IMR-90 (cell line): ENCODE results near the gene ADAMTS8. TPM values are rescaled to one million over a fixed set of nuclear protein-coding genes. Genes with fewer than 3 reads are reported as not detected.
A peak's percentile ranks its signal among the peaks of the same experiment; 100 is the strongest.

Experiments
- ATAC-seq: fragments of 200-7000 bp; cut with Tn5 transposase; 2 replicates; pipeline ENCODE4 v1.9.1; 2020; ENCODE audit warnings: low read depth, mild to moderate bottlenecking, moderate library complexity
- BruUV-seq: library from RNA; stranded (reverse); fragments of 400-500 nt; replicated peaks from 2 replicates; lab custom pipeline; 2021; lab: Mats Ljungman, UMichigan
- CTCF ChIA-PET: fragments of 300-600 bp; formaldehyde crosslinking; extraction: SDS; loops from one replicate; lab custom pipeline; 2021; ENCODE audit warnings: antibody characterized with exemption; lab: Yijun Ruan, JAX
- POLR2A ChIA-PET: fragments of 300-600 bp; sonication (Branson Sonifier 250); formaldehyde crosslinking; loops from one replicate; lab custom pipeline; 2022; ENCODE audit warnings: antibody characterized with exemption; ENCODE audit not compliant: unreplicated experiment; lab: Charles Lee
- DNase-seq: peaks from one replicate; pipeline ENCODE4 v3.0.0; 2013
- H2AFZ ChIP-seq: replicated peaks from 2 replicates; pipeline ENCODE3; 2013; ENCODE audit warnings: low read length, mild to moderate bottlenecking; ENCODE audit not compliant: poor library complexity
- H2AK5ac ChIP-seq: 2 replicates; pipeline ENCODE4 v1.6.1; 2013; ENCODE audit warnings: low read depth, low read length, inconsistent platforms
- H2AK9ac ChIP-seq: replicated peaks from 2 replicates; pipeline ENCODE3; 2013; ENCODE audit warnings: mild to moderate bottlenecking, low read depth, low read length, moderate library complexity; ENCODE audit not compliant: poor library complexity
- H2BK120ac ChIP-seq: 2 replicates; pipeline ENCODE4 v1.6.1; 2013; ENCODE audit warnings: low read depth, low read length, inconsistent platforms
- H2BK15ac ChIP-seq: 3 replicates; pipeline ENCODE4 v1.6.1; 2013; ENCODE audit warnings: low read depth, low read length, inconsistent platforms
- H2BK20ac ChIP-seq: 2 replicates; pipeline ENCODE4 v1.6.1; 2013; ENCODE audit warnings: low read depth, mild to moderate bottlenecking, inconsistent platforms, low read length, moderate library complexity
- H2BK5ac ChIP-seq: 2 replicates; pipeline ENCODE4 v1.6.1; 2013; ENCODE audit warnings: mild to moderate bottlenecking, low read depth, low read length, inconsistent platforms; ENCODE audit not compliant: poor library complexity, severe bottlenecking
- H3K14ac ChIP-seq: replicated peaks from 2 replicates; pipeline ENCODE4 v1.6.1; 2013; ENCODE audit warnings: low read depth, low read length, inconsistent platforms
- H3K18ac ChIP-seq: 2 replicates; pipeline ENCODE4 v1.6.1; 2013; ENCODE audit warnings: low read depth, low read length, control low read depth
- H3K23ac ChIP-seq: 2 replicates; pipeline ENCODE4 v1.6.1; 2013; ENCODE audit warnings: low read depth, low read length, inconsistent platforms
- H3K27ac ChIP-seq: 2 replicates; pipeline ENCODE4 v1.5.1; 2013; ENCODE audit warnings: mild to moderate bottlenecking, control low read depth, low read length; ENCODE audit not compliant: insufficient read depth
- H3K27me3 ChIP-seq: 2 replicates; pipeline ENCODE4 v1.6.1; 2013; ENCODE audit warnings: low read length; ENCODE audit not compliant: control insufficient read depth, insufficient read depth
- H3K36me3 ChIP-seq: 2 replicates; pipeline ENCODE4 v1.6.1; 2013; ENCODE audit warnings: low read length, mixed read lengths; ENCODE audit not compliant: control insufficient read depth, insufficient read depth
- H3K4ac ChIP-seq: 2 replicates; pipeline ENCODE4 v1.6.1; 2013; ENCODE audit warnings: low read depth, low read length, inconsistent platforms
- H3K4me1 ChIP-seq: 2 replicates; pipeline ENCODE4 v1.6.1; 2013; ENCODE audit warnings: low read length, mixed read lengths; ENCODE audit not compliant: control insufficient read depth, insufficient read depth
- H3K4me2 ChIP-seq: 2 replicates; pipeline ENCODE4 v1.6.1; 2013; ENCODE audit warnings: low read depth, mild to moderate bottlenecking, control low read depth, low read length, moderate library complexity
- H3K4me3 ChIP-seq: 2 replicates; pipeline ENCODE4 v1.5.1; 2013; ENCODE audit warnings: low read depth, mild to moderate bottlenecking, control low read depth, low read length, moderate library complexity; ENCODE audit not compliant: insufficient read depth
- H3K56ac ChIP-seq: 2 replicates; pipeline ENCODE4 v1.6.1; 2013; ENCODE audit warnings: low read length, inconsistent platforms; ENCODE audit not compliant: insufficient read depth; ENCODE audit errors: extremely low read depth
- H3K79me1 ChIP-seq, 2 experiments: 2 replicates each; pipeline ENCODE4 v1.6.1; 2013; ENCODE audit warnings: low read length in 2 of 2, inconsistent platforms in 1 of 2, low read depth in 1 of 2
- H3K9ac ChIP-seq: 2 replicates; pipeline ENCODE4 v1.6.1; 2013; ENCODE audit warnings: low read depth, low read length, control low read depth
- H3K9me1 ChIP-seq: 2 replicates; pipeline ENCODE4 v1.6.1; 2013; ENCODE audit warnings: low read length, inconsistent platforms; ENCODE audit not compliant: insufficient read depth
- H3K9me3 ChIP-seq: 2 replicates; pipeline ENCODE4 v1.6.1; 2013; ENCODE audit warnings: low read length; ENCODE audit not compliant: control insufficient read depth, insufficient read depth
- H4K20me1 ChIP-seq: 2 replicates; pipeline ENCODE4 v1.6.1; 2013; ENCODE audit warnings: low read length, inconsistent platforms; ENCODE audit not compliant: insufficient read depth
- H4K5ac ChIP-seq: 2 replicates; pipeline ENCODE4 v1.6.1; 2013; ENCODE audit warnings: mild to moderate bottlenecking, low read depth, low read length, control low read depth
- H4K8ac ChIP-seq, 2 experiments: 2 replicates each; pipeline ENCODE4 v1.6.1; 2013; ENCODE audit warnings: low read depth in 2 of 2, low read length in 2 of 2, control low read depth in 1 of 2, inconsistent platforms in 1 of 2
- H4K91ac ChIP-seq: 2 replicates; pipeline ENCODE4 v1.6.1; 2013; ENCODE audit warnings: low read depth, low read length, inconsistent platforms; ENCODE audit not compliant: insufficient read depth
- BHLHE40 ChIP-seq: fragments of 150-350 bp; IDR thresholded peaks from 2 replicates; pipeline ENCODE4 v1.6.1; 2016; ENCODE audit warnings: mild to moderate bottlenecking, low read depth, low read length
- CEBPB ChIP-seq: IDR thresholded peaks from 2 replicates; pipeline ENCODE4 v1.6.1; 2012; ENCODE audit warnings: low read depth, low read length, improper control_type of control experiment
- CHD1 ChIP-seq: IDR thresholded peaks from 2 replicates; pipeline ENCODE4 v1.6.1; 2012; ENCODE audit warnings: low read depth, low read length, improper control_type of control experiment
- FOS ChIP-seq: fragments of 150-350 bp; IDR thresholded peaks from 2 replicates; pipeline ENCODE4 v1.6.1; 2016; ENCODE audit warnings: low read depth, low read length
- MAFK ChIP-seq: IDR thresholded peaks from 2 replicates; pipeline ENCODE4 v1.6.1; 2012; ENCODE audit warnings: low read depth, low read length, improper control_type of control experiment
- MAZ ChIP-seq: IDR thresholded peaks from 2 replicates; pipeline ENCODE4 v1.6.1; 2012; ENCODE audit warnings: low read depth, mild to moderate bottlenecking, low read length, improper control_type of control experiment, moderate library complexity, borderline replicate concordance
- MXI1 ChIP-seq: IDR thresholded peaks from 2 replicates; pipeline ENCODE4 v1.6.1; 2012; ENCODE audit warnings: low read depth, mild to moderate bottlenecking, low read length, moderate library complexity, borderline replicate concordance
- NFE2L2 ChIP-seq: fragments of 150-350 bp; IDR thresholded peaks from 2 replicates; pipeline ENCODE4 v1.6.1; 2016; ENCODE audit warnings: low read depth, mild to moderate bottlenecking, low read length
- RAD21 ChIP-seq: IDR thresholded peaks from 2 replicates; pipeline ENCODE4 v1.6.1; 2012; ENCODE audit warnings: low read length, improper control_type of control experiment
- RCOR1 ChIP-seq: IDR thresholded peaks from 2 replicates; pipeline ENCODE4 v1.6.1; 2012; ENCODE audit warnings: mild to moderate bottlenecking, low read length, improper control_type of control experiment; ENCODE audit not compliant: insufficient replicate concordance
- WGBS, 2 experiments: methylation state at CpG; one replicate each; pipeline versions ENCODE4 v1.1.5 to v1.1.7; 2013; ENCODE audit warnings: missing lambda C conversion rate in 2 of 2; ENCODE audit not compliant: insufficient read length in 1 of 2; ENCODE audit errors: extremely low coverage in 2 of 2; 5-methylcytosine and 5-hydroxymethylcytosine counted together
- dilution Hi-C: fragments of 300-500 bp; cut with HindIII; formaldehyde crosslinking; loops from one replicate; pipeline ENCODE4 v1.14.3; 2018; ENCODE audit warnings: low sequenced_read_pairs; ENCODE audit not compliant: unreplicated experiment
- in situ Hi-C: fragments of 300-500 bp; cut with MboI; formaldehyde crosslinking; loops from 3 replicates; pipeline ENCODE4 v1.14.3; 2019; ENCODE audit warnings: low sequenced_read_pairs, inconsistent platforms, mixed read lengths
- intact Hi-C: fragments of 100-400 bp; cut with micrococcal nuclease; formaldehyde crosslinking; loops from 2 replicates; pipeline ENCODE4 v1.10.0; 2022
- polyA plus RNA-seq, 3 experiments: library from polyadenylated mRNA; depleted of rRNA; stranded (reverse); fragments of >200 nt; gene quantifications; 2 replicates each; pipeline ENCODE4 v1.2.3, GENCODE V29; 2012; ENCODE audit warnings: low replicate concordance in 1 of 3
- total RNA-seq: library from RNA; depleted of rRNA; stranded (reverse); fragments of >200 nt; gene quantifications from 2 replicates; pipeline ENCODE4 v1.2.3, GENCODE V29; 2012

ADAMTS8 gene
- total and polyA plus RNA-seq, 2 of the 4 experiments (the other 2 are of a cell fraction): under 0.01 to 0.60 TPM

GRCh38 chr11:130403271-130403804 lies 25.1 kb downstream of the ADAMTS8 start:
- H3K9me1 ChIP-seq: peaks cover 33% of the 10 kb centered on the region
- peak overlapping the region; percentile 95 for H2AK5ac ChIP-seq
- peak overlapping the region; percentile 96 for H3K27ac ChIP-seq
- peak; percentile 26; the same call in 1 of the 2 replicates for TF ChIP-seq NFE2L2
- peak; percentile 66 for TF ChIP-seq MAFK
- TF ChIP-seq CEBPB: peak; percentile 30; the same call in 1 of the 2 replicates
- no peak for TF ChIP-seq CHD1
- peak; percentile 80 for TF ChIP-seq RCOR1
- peak; percentile 44; the same call in 1 of the 2 replicates for TF ChIP-seq MAZ
- peak; percentile 64; the same call in 1 of the 2 replicates for TF ChIP-seq MXI1
- TF ChIP-seq RAD21: no peak
- peak; percentile 54; the same call in 1 of the 2 replicates for TF ChIP-seq BHLHE40
- TF ChIP-seq FOS: peak; percentile 82
- peak overlapping the region; percentile 85 for H3K4ac ChIP-seq
- WGBS, 2 experiments: 2% methylated on average over 7 of the region's 11 CpGs; no CpG with 5 or more reads in 1 of the 2 experiments
- H3K14ac ChIP-seq: peak overlapping the region; percentile 75
- peaks cover 34% of the 10 kb centered on the region for H3K4me1 ChIP-seq
- in situ Hi-C loops: loop anchor here (25.0 kb wide), 2 partner anchors 1484 to 1659 kb away; no protein-coding TSS in a partner anchor
- peaks cover 5% of the 10 kb centered on the region; the same call in 1 of the 2 replicates for H4K20me1 ChIP-seq
- H3K18ac ChIP-seq: peak overlapping the region; percentile 80
- peak overlapping the region; percentile 84 for H2AK9ac ChIP-seq
- H2AFZ ChIP-seq: peak overlapping the region; percentile 92
- peak; percentile 97 for DNase-seq
- H4K91ac ChIP-seq: peak overlapping the region; percentile 94
- peak overlapping the region; percentile 93 for H2BK20ac ChIP-seq
- dilution Hi-C loops: no loop called here
- H3K27me3 ChIP-seq: no peaks in the 10 kb centered on the region
- H2BK120ac ChIP-seq: peak overlapping the region; percentile 96
- peak overlapping the region; percentile 56 to 72; a peak in 3 of 4 replicates for H4K8ac ChIP-seq
- peak overlapping the region; percentile 71 for H3K4me2 ChIP-seq
- CTCF ChIA-PET: interaction anchor here (1.5 kb wide), 1 partner anchor 13 kb away, joined by 3 read pairs; no protein-coding TSS in a partner anchor
- POLR2A ChIA-PET: interaction anchor here (0.8 to 1.4 kb wide), 2 partner anchors 10 to 13 kb away, joined by 3 read pairs; no protein-coding TSS in a partner anchor
- H2BK5ac ChIP-seq: peak overlapping the region; percentile 99
- intact Hi-C loops: loop anchor here (1.0 kb wide), 1 partner anchor 13 kb away; no protein-coding TSS in a partner anchor
- H3K9ac ChIP-seq: peak overlapping the region; percentile 51
- H3K79me1 ChIP-seq: no peaks in the 10 kb centered on the region
- peak overlapping the region; percentile 63 for H4K5ac ChIP-seq
- H3K36me3 ChIP-seq: peaks cover 2% of the 10 kb centered on the region; the same call in 1 of the 2 replicates
- no peaks in the 10 kb centered on the region for H3K9me3 ChIP-seq
- peak overlapping the region; percentile 88 for H2BK15ac ChIP-seq
- H3K4me3 ChIP-seq: peak overlapping the region; percentile 4; the same call in 1 of the 2 replicates
- peak; percentile 89 for ATAC-seq
- H3K56ac ChIP-seq: peak overlapping the region; percentile 82
- H3K23ac ChIP-seq: peak overlapping the region; percentile 79
- no TSS peak for BruUV-seq
